Measurements from ENCODE around the gene MEIS3. TPM values are rescaled to one million over a fixed set of nuclear protein-coding genes. Genes with fewer than 3 reads are reported as not detected.

Gene MEIS3
- polyA plus RNA-seq (ENCODE audit: insufficient read length), result 6.3 TPM

- no peak for DNase-seq (ENCODE audit: low read depth)
Observed at GRCh38 chr19:47419030-47419783, at the start of gene MEIS3. Gene MEIS3, minus strand, starts transcription at chr19:47419527. Its CDS starts 446 bp downstream, at chr19:47419081.

- DNase-seq (ENCODE audit: low read depth), result no peak
Observed at GRCh38 chr19:47467914-47468313, 48.6 kb upstream of the MEIS3 start.

GRCh38 chr19:47465957-47466356 is 46.6 kb upstream of the MEIS3 start:
- DNase-seq (ENCODE audit: low read depth), result no peak

GRCh38 chr19:47464675-47465419 is 45.5 kb upstream of the MEIS3 start:
- DNase-seq (ENCODE audit: low read depth), result no peak

- no peak for DNase-seq (ENCODE audit: low read depth)
Observed at GRCh38 chr19:47461876-47462275, 42.5 kb upstream of the MEIS3 start.

GRCh38 chr19:47459477-47459876 is 40.1 kb upstream of the MEIS3 start:
- no peak for DNase-seq (ENCODE audit: low read depth)

GRCh38 chr19:47458672-47459071 is 39.3 kb upstream of the MEIS3 start:
- no peak for DNase-seq (ENCODE audit: low read depth)

DNA sequence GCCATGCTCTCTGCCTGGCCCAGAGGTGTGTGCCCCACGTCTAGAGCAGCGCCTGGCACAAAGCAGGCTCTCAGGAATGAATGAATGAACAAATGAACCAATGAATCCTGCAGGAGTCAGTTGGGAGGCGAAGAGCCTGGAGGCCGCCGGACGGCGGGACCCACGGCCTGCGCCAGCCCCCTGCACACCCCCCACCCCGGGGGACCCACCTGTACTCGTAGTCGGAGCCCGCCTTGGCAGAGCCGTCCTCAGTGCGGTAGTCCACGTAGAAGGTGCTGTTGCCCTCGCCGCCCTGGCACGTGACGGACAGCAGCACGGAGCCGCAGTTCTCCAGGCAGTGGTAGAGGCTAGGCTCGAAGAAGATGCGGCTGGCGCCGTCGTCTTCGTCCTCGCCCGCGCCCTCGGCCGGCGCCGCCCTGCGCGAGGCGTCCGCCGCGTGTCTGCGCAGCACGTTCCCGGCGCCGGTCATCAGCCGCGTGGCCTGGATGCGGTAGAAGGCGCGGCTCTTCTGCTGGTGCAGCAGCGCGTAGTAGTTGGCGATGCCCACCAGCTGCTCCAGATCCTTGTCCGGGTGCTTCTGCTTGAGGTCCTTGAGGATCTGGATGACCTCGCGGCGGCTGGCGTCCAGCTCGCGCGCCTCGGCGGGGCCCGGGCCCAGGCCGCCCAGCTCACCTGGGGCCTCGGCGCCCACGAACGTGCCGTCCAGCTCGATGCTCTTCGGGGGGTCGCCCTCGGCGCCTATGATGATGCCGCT is 37.6 kb upstream of the MEIS3 start:
- DNase-seq (ENCODE audit: low read depth), result no peak

DNA sequence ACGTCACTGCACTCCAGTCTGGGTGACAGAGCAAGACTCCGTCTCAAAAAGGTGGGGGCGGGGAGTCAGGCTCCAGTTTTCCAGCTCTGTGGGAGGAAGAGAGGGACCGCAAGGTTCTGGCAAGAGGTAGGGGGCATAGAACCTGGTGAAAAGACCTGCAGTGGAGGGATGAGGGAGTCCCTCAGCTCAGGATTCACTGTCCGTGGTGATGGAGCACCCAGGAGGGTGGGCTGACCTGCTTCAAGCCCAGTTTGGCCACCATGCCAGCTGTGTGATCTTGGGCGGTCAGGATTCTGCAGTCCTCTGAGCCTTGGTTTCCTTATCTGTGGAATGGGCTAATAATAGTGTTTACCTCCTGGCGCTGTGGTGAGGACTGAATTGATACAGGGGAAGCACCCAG is 31.2 kb upstream of the MEIS3 start:
- DNase-seq (ENCODE audit: low read depth), result no peak

- no peak for DNase-seq (ENCODE audit: low read depth)
Observed at GRCh38 chr19:47448360-47448727, 29.0 kb upstream of the MEIS3 start.

GRCh38 chr19:47447470-47448359 is 28.4 kb upstream of the MEIS3 start:
- DNase-seq (ENCODE audit: low read depth), result no peak

GRCh38 chr19:47446534-47447469 is 27.5 kb upstream of the MEIS3 start:
- DNase-seq (ENCODE audit: low read depth), result no peak

DNA sequence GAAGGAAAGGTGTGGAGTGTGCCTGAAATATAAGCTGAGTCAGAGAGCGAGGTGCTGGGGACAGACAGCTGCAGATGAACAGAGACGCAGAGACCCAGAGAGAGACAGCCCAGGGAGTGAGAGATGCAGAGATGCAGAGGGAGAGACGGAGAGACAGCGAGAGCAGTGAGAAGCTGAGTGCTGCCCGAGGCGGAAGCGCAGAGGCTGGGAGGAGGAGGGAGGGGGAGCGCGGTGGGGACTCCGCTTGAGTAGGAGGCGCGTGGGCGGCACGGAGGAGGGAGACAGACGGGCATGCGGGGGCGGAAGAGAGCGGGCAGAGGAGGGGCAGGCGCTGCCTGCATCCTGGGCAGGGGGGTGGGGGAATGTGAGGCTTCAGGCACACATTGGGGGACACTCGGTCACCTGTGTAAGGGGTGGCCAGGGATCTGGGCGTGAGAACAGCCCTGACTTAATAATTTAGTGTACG is 26.6 kb upstream of the MEIS3 start:
- no peak for DNase-seq (ENCODE audit: low read depth)

- DNase-seq (ENCODE audit: low read depth), result no peak
Observed at GRCh38 chr19:47445527-47445926, 26.2 kb upstream of the MEIS3 start.

- DNase-seq (ENCODE audit: low read depth), result no peak
Observed at GRCh38 chr19:47444388-47444821, 25.1 kb upstream of the MEIS3 start.

DNA sequence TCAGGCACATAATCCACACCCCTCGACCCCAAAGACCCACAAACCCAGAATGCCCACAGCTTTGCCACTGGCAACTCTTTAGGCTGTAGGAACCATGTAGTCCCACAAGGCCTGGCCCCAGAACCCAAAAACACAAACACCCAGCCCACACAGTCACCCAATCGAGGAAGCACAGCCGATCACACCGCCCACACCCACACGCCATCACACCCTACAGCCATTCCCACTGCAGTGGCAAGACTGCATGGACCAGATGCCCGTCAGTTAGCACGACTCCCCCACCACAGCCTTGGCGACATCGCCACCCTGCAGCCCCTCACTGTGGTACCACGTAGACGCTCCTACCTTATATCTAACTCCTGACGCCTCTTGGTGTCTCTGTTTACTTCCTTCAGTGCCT is 24.0 kb upstream of the MEIS3 start:
- DNase-seq (ENCODE audit: low read depth), result no peak

DNA sequence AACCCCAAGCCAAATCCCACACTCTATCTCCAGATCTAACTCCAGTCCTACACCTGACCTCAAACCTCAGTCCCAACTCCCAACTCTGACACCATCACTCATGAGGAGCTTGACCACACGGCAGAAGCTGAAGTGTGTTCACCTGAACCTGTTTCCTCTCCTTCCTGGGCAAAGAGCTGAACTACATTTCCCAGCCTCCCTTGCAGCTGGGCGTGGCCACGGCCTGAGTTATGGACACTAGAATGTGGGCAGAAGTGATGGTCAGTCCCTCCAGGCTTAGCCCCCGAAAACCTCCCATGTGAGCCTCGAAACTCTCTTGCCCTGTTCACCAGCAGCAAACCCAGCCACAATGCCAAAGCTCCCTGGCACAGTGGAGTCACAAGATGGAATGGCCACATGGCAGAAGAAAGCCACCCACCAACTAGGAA is 19.5 kb upstream of the MEIS3 start:
- no peak for DNase-seq (ENCODE audit: low read depth)

- no peak for DNase-seq (ENCODE audit: low read depth)
Observed at GRCh38 chr19:47437500-47437899, 18.2 kb upstream of the MEIS3 start.

GRCh38 chr19:47436712-47437401 is 17.5 kb upstream of the MEIS3 start:
- no peak for DNase-seq (ENCODE audit: low read depth)
